ENCODE data around the gene ANOS1. TPM values are rescaled to one million over a fixed set of nuclear protein-coding genes. Genes with fewer than 3 reads are reported as not detected.

ANOS1 gene
- total and polyA plus RNA-seq, 2 of the 13 experiments (the other 11 are each of a cell fraction or from before 2014, with no cell fraction given) = not detected

DNA sequence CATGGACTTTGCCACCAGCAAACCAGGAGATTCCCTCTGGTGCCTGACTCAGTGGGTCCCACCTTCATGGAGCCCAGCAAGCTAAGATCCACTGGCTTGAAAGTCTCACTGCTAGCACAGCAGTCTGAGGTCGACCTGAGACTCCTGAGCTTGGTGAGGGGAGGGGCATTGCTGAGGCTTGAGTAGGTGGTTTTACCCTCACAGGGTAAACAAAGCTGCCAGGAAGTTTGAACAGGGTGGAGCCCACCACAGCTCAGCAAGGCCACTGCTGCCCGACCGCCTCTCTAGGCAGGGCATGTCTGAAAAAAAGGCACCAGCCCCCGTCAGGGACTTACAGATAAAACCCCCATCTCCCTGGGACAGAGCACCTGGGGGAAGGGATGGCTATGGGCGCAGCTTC lies 41.2 kb upstream of the ANOS1 start:
- no peaks in the 10 kb centered on the region for H3K79me2 ChIP-seq (ENCODE audit: insufficient read depth, low read length)
- H3K9me3 ChIP-seq (ENCODE audit: low read length) = no peaks in the 10 kb centered on the region
- H4K20me1 ChIP-seq (ENCODE audit: insufficient read depth, low read length) = no peaks in the 10 kb centered on the region
- H3K36me3 ChIP-seq (replicated peaks in 1 of 2; ENCODE audit: control insufficient read depth in 1 of 2, insufficient read depth in 2 of 2, low read length in 2 of 2) = no peaks in the 10 kb centered on the region
- no peak overlapping the region for H3K9ac ChIP-seq (ENCODE audit: insufficient read depth, low read depth, low read length)
- WGBS (ENCODE audit: low lambda C conversion rate) = 10% methylated on average over 2 of the region's 5 CpGs
- BruUV-seq (replicated peaks) = no TSS peak
- no peak for ATAC-seq
- no peak overlapping the region for H2AFZ ChIP-seq (ENCODE audit: low read length)
- H3K4me1 ChIP-seq (ENCODE audit: insufficient read depth, low read length) = no peaks in the 10 kb centered on the region
- no peak overlapping the region for H3K4me3 ChIP-seq (replicated peaks in 1 of 3; ENCODE audit: insufficient read depth in 1 of 3, low read depth in 2 of 3, low read length in 3 of 3)
- DNase-seq (ENCODE audit: low spot score) = no peak
- H3K27ac ChIP-seq (ENCODE audit: extremely low read length, insufficient read depth, low read length) = no peak overlapping the region
- TF ChIP-seq, protein P1, sequence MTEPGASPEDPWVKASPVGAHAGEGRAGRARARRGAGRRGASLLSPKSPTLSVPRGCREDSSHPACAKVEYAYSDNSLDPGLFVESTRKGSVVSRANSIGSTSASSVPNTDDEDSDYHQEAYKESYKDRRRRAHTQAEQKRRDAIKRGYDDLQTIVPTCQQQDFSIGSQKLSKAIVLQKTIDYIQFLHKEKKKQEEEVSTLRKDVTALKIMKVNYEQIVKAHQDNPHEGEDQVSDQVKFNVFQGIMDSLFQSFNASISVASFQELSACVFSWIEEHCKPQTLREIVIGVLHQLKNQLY (CRISPR knock-in tag; IDR thresholded peaks at IDR 0.05) = no peak
- no peak for TF ChIP-seq IRX3 (CRISPR knock-in tag; IDR thresholded peaks at IDR 0.05; ENCODE audit: borderline replicate concordance, low read depth)
- TF ChIP-seq ZNF451 (CRISPR knock-in tag; IDR thresholded peaks at IDR 0.05) = no peak
- no peak for TF ChIP-seq EHMT2 (IDR thresholded peaks at IDR 0.05; ENCODE audit: borderline replicate concordance, low read depth, low read length)
- no peak for TF ChIP-seq MIER3 (CRISPR knock-in tag; IDR thresholded peaks at IDR 0.05; ENCODE audit: borderline replicate concordance)
- no peak for TF ChIP-seq ATRX (CRISPR knock-in tag; IDR thresholded peaks at IDR 0.05; ENCODE audit: borderline replicate concordance)
- TF ChIP-seq PAF1 (CRISPR knock-in tag; IDR thresholded peaks at IDR 0.05) = no peak
- no peak for TF ChIP-seq ZNF780A (CRISPR knock-in tag; IDR thresholded peaks at IDR 0.05)
- no peak for TF ChIP-seq SP1 (IDR thresholded peaks at IDR 0.05)
- no peak for TF ChIP-seq SP1 (CRISPR knock-in tag; IDR thresholded peaks at IDR 0.05)
- TF ChIP-seq GABPB1 (CRISPR knock-in tag; IDR thresholded peaks at IDR 0.05) = no peak
- TF ChIP-seq, protein P2, sequence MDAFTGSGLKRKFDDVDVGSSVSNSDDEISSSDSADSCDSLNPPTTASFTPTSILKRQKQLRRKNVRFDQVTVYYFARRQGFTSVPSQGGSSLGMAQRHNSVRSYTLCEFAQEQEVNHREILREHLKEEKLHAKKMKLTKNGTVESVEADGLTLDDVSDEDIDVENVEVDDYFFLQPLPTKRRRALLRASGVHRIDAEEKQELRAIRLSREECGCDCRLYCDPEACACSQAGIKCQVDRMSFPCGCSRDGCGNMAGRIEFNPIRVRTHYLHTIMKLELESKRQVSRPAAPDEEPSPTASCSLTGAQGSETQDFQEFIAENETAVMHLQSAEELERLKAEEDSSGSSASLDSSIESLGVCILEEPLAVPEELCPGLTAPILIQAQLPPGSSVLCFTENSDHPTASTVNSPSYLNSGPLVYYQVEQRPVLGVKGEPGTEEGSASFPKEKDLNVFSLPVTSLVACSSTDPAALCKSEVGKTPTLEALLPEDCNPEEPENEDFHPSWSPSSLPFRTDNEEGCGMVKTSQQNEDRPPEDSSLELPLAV (CRISPR knock-in tag; conservative IDR thresholded peaks at IDR 0.05; ENCODE audit: low read depth) = no peak
- TF ChIP-seq, protein P3, sequence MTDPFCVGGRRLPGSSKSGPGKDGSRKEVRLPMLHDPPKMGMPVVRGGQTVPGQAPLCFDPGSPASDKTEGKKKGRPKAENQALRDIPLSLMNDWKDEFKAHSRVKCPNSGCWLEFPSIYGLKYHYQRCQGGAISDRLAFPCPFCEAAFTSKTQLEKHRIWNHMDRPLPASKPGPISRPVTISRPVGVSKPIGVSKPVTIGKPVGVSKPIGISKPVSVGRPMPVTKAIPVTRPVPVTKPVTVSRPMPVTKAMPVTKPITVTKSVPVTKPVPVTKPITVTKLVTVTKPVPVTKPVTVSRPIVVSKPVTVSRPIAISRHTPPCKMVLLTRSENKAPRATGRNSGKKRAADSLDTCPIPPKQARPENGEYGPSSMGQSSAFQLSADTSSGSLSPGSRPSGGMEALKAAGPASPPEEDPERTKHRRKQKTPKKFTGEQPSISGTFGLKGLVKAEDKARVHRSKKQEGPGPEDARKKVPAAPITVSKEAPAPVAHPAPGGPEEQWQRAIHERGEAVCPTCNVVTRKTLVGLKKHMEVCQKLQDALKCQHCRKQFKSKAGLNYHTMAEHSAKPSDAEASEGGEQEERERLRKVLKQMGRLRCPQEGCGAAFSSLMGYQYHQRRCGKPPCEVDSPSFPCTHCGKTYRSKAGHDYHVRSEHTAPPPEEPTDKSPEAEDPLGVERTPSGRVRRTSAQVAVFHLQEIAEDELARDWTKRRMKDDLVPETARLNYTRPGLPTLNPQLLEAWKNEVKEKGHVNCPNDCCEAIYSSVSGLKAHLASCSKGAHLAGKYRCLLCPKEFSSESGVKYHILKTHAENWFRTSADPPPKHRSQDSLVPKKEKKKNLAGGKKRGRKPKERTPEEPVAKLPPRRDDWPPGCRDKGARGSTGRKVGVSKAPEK (CRISPR knock-in tag; IDR thresholded peaks at IDR 0.05; ENCODE audit: borderline replicate concordance) = no peak
- CTCF ChIA-PET (ENCODE audit: low intra/inter-chr PET ratio, low total read pairs) = no interaction called here
- no peak overlapping the region for H3K4me2 ChIP-seq (ENCODE audit: low read depth, low read length)
- intact Hi-C loops (cut with micrococcal nuclease; ENCODE audit: unreplicated experiment) = no loop called here
- no peak for FAIRE-seq
- POLR2A ChIA-PET = no interaction called here
- no peaks in the 10 kb centered on the region for H3K27me3 ChIP-seq (ENCODE audit: control insufficient read depth in 1 of 2, insufficient read depth in 2 of 2, low read length in 2 of 2)
- in situ Hi-C loops (cut with HindIII; ENCODE audit: extremely low pct_ligation_motif_present, low pct_unique_long_range_greater_than_20kb) = no loop called here

Measured in HepG2 (cell line).